Stimulated activated CD8-positive, alpha-beta memory T cell treated with anti-CD3 and anti-CD28 coated beads, Interleukin-7, amount 100 ng/mL, for 48 hours (primary cell): ENCODE data around the gene KIF16B.
"Not testable (repeated sequence)": the region's sequence is repeated elsewhere in the genome, so short reads cannot be mapped to it uniquely, and the experiment has no call there.

Source experiments
- DNase-seq, 2 donors: peaks; one replicate each; pipeline ENCODE4 v3.0.0-alpha.2; 2020; ENCODE audit warnings: low read depth in 1 of 2; ENCODE audit errors: extremely low read depth in 1 of 2

KIF16B gene

GRCh38 chr20:16526433-16527380, 46.5 kb downstream of the KIF16B start:
- no peak for DNase-seq

- DNase-seq = not testable (repeated sequence)
These were observed 50.6 kb downstream of the KIF16B start for GRCh38 chr20:16522651-16523050.

- no peak for DNase-seq
These were observed 53.1 kb downstream of the KIF16B start for GRCh38 chr20:16520154-16520553.

- DNase-seq = not testable (repeated sequence)
These were observed 53.6 kb downstream of the KIF16B start for GRCh38 chr20:16519673-16520072.

- no peak for DNase-seq
These were observed 54.5 kb downstream of the KIF16B start for GRCh38 chr20:16518784-16519084.

GRCh38 chr20:16517946-16518783, 55.1 kb downstream of the KIF16B start:
- DNase-seq = no peak

- DNase-seq = no peak
These were observed 56.5 kb downstream of the KIF16B start for GRCh38 chr20:16516794-16517193.

- DNase-seq = no peak
These were observed 58.2 kb downstream of the KIF16B start for GRCh38 chr20:16515046-16515445.

- DNase-seq = no peak
These were observed 59.1 kb downstream of the KIF16B start for GRCh38 chr20:16514140-16514539.

- no peak for DNase-seq
These were observed 67.4 kb downstream of the KIF16B start for GRCh38 chr20:16505894-16506293.

- no peak for DNase-seq
These were observed 71.9 kb downstream of the KIF16B start for GRCh38 chr20:16501301-16501700.

GRCh38 chr20:16500197-16500596, 73.1 kb downstream of the KIF16B start:
- DNase-seq = no peak

- DNase-seq = no peak
These were observed 74.6 kb downstream of the KIF16B start for GRCh38 chr20:16498526-16499253.

GRCh38 chr20:16497896-16498295, 75.4 kb downstream of the KIF16B start:
- no peak for DNase-seq

GRCh38 chr20:16493486-16493885, 79.8 kb downstream of the KIF16B start:
- DNase-seq = no peak

- DNase-seq = no peak
These were observed 81.8 kb downstream of the KIF16B start for GRCh38 chr20:16491294-16491905.

GRCh38 chr20:16490696-16491095, 82.6 kb downstream of the KIF16B start:
- DNase-seq = no peak

GRCh38 chr20:16488616-16489015, 84.6 kb downstream of the KIF16B start:
- DNase-seq = no peak

GRCh38 chr20:16488086-16488485, 85.2 kb downstream of the KIF16B start:
- DNase-seq = no peak

GRCh38 chr20:16486532-16486931, 86.7 kb downstream of the KIF16B start:
- no peak for DNase-seq

- no peak for DNase-seq
These were observed 87.8 kb downstream of the KIF16B start for GRCh38 chr20:16485401-16485800.
